Non-pigmented ciliary epithelial cell (primary cell): ENCODE results near the gene RDX.
"Not testable (repeated sequence)": the region's sequence is repeated elsewhere in the genome, so short reads cannot be mapped to it uniquely, and the experiment has no call there.

Experiments used
- DNase-seq: peaks from one replicate; pipeline ENCODE4 v3.0.0-alpha.2; 2010; ENCODE audit warnings: low read depth

The RDX gene

GRCh38 chr11:110199184-110199981 is 97.0 kb downstream of the RDX start:
- no peak for DNase-seq

GRCh38 chr11:110198031-110198729 is 98.2 kb downstream of the RDX start:
- DNase-seq: no peak

- no peak for DNase-seq
These were observed 99.5 kb downstream of the RDX start for GRCh38 chr11:110196884-110197420.

GRCh38 chr11:110196241-110196754 is 100.1 kb downstream of the RDX start:
- peak; percentile 89 for DNase-seq

- DNase-seq: peak; percentile 84
These were observed 102.1 kb downstream of the RDX start for GRCh38 chr11:110194211-110194766.

GRCh38 chr11:110192604-110193282 is 103.7 kb downstream of the RDX start:
- not testable (repeated sequence) for DNase-seq

- no peak for DNase-seq
These were observed 105.5 kb downstream of the RDX start for GRCh38 chr11:110190885-110191284.

- DNase-seq: no peak
These were observed 108.7 kb downstream of the RDX start for GRCh38 chr11:110187731-110188130.

- no peak for DNase-seq
These were observed 109.5 kb downstream of the RDX start for GRCh38 chr11:110186867-110187266.

- no peak for DNase-seq
These were observed 110.0 kb downstream of the RDX start for GRCh38 chr11:110186456-110186855.

GRCh38 chr11:110185599-110185998 is 110.8 kb downstream of the RDX start:
- DNase-seq: no peak

GRCh38 chr11:110185121-110185591 is 111.3 kb downstream of the RDX start:
- peak; percentile 74 for DNase-seq

GRCh38 chr11:110184456-110184855 is 112.0 kb downstream of the RDX start:
- DNase-seq: no peak

GRCh38 chr11:110182886-110183285 is 113.5 kb downstream of the RDX start:
- DNase-seq: no peak

- DNase-seq: no peak
These were observed 117.3 kb downstream of the RDX start for GRCh38 chr11:110179064-110179463.

GRCh38 chr11:110177086-110177456 is 119.3 kb downstream of the RDX start:
- no peak for DNase-seq

GRCh38 chr11:110176366-110177085 is 119.9 kb downstream of the RDX start:
- no peak for DNase-seq

GRCh38 chr11:110174645-110175310 is 121.6 kb downstream of the RDX start:
- peak; percentile 45 for DNase-seq

GRCh38 chr11:110173811-110174644 is 122.4 kb downstream of the RDX start:
- no peak for DNase-seq
